ENCODE measurements around the gene ZBTB7C.

Gene ZBTB7C

GRCh38 chr18:48113691-48114090, 295.5 kb downstream of the ZBTB7C start:
- no peak for DNase-seq (ENCODE audit: low read depth)
- TF ChIP-seq CTCF (IDR thresholded peaks at IDR 0.05; ENCODE audit: low read depth, low read length, missing control alignments): no peak
- no peak overlapping the region for H3K4me3 ChIP-seq (ENCODE audit: low read depth, low read length)

GRCh38 chr18:48111587-48111986, 297.6 kb downstream of the ZBTB7C start:
- H3K4me3 ChIP-seq (ENCODE audit: low read depth, low read length): no peak overlapping the region
- no peak for TF ChIP-seq CTCF (IDR thresholded peaks at IDR 0.05; ENCODE audit: low read depth, low read length, missing control alignments)
- DNase-seq (ENCODE audit: low read depth): no peak

- DNase-seq (ENCODE audit: low read depth): no peak
- no peak overlapping the region for H3K4me3 ChIP-seq (ENCODE audit: low read depth, low read length)
- no peak for TF ChIP-seq CTCF (IDR thresholded peaks at IDR 0.05; ENCODE audit: low read depth, low read length, missing control alignments)
These were observed 298.4 kb downstream of the ZBTB7C start for GRCh38 chr18:48110797-48111196.

- no peak for TF ChIP-seq CTCF (IDR thresholded peaks at IDR 0.05; ENCODE audit: low read depth, low read length, missing control alignments)
- no peak for DNase-seq (ENCODE audit: low read depth)
- H3K4me3 ChIP-seq (ENCODE audit: low read depth, low read length): no peak overlapping the region
These were observed 299.2 kb downstream of the ZBTB7C start for GRCh38 chr18:48109961-48110493.

- no peak for TF ChIP-seq CTCF (IDR thresholded peaks at IDR 0.05; ENCODE audit: low read depth, low read length, missing control alignments)
- no peak overlapping the region for H3K4me3 ChIP-seq (ENCODE audit: low read depth, low read length)
- DNase-seq (ENCODE audit: low read depth): no peak
These were observed 301.0 kb downstream of the ZBTB7C start for GRCh38 chr18:48108136-48108535.

- DNase-seq (ENCODE audit: low read depth): no peak
- no peak overlapping the region for H3K4me3 ChIP-seq (ENCODE audit: low read depth, low read length)
- no peak for TF ChIP-seq CTCF (IDR thresholded peaks at IDR 0.05; ENCODE audit: low read depth, low read length, missing control alignments)
These were observed 302.0 kb downstream of the ZBTB7C start for GRCh38 chr18:48106976-48107781.

GRCh38 chr18:48106498-48106897, 302.7 kb downstream of the ZBTB7C start:
- DNase-seq (ENCODE audit: low read depth): no peak
- TF ChIP-seq CTCF (IDR thresholded peaks at IDR 0.05; ENCODE audit: low read depth, low read length, missing control alignments): no peak
- no peak overlapping the region for H3K4me3 ChIP-seq (ENCODE audit: low read depth, low read length)
